ENCODE results near the gene HMG20A.

The HMG20A gene

GRCh38 chr15:77507143-77507897, 86.6 kb downstream of the HMG20A start:
- Histone ChIP-seq H3K27ac (ENCODE audit: poor library complexity, severe bottlenecking) (peak overlapping the region; percentile 17), H3K4me3 (ENCODE audit: severe bottlenecking) (no peak overlapping the region), H3K36me3 (ENCODE audit: low read depth) (no peaks in the 10 kb centered on the region), H3K9me3 (ENCODE audit: severe bottlenecking) (no peaks in the 10 kb centered on the region), H3K4me1 (ENCODE audit: insufficient read depth, poor library complexity, severe bottlenecking) (peaks cover 36% of the 10 kb centered on the region), H3K27me3 (ENCODE audit: insufficient read depth, poor library complexity, severe bottlenecking) (no peaks in the 10 kb centered on the region)
- ATAC-seq (ENCODE audit: low read depth) = peak; percentile 33
- DNase-seq (ENCODE audit: low spot score) = no peak
- TF ChIP-seq CTCF (IDR thresholded peaks at IDR 0.05; ENCODE audit: poor library complexity, severe bottlenecking) = no peak

GRCh38 chr15:77507911-77508310, 87.2 kb downstream of the HMG20A start:
- Histone ChIP-seq H3K4me3 (ENCODE audit: severe bottlenecking) (no peak overlapping the region), H3K9me3 (ENCODE audit: severe bottlenecking) (no peaks in the 10 kb centered on the region), H3K36me3 (ENCODE audit: low read depth) (no peaks in the 10 kb centered on the region), H3K27me3 (ENCODE audit: insufficient read depth, poor library complexity, severe bottlenecking) (no peaks in the 10 kb centered on the region), H3K4me1 (ENCODE audit: insufficient read depth, poor library complexity, severe bottlenecking) (peaks cover 36% of the 10 kb centered on the region), H3K27ac (ENCODE audit: poor library complexity, severe bottlenecking) (peak overlapping the region; percentile 17)
- ATAC-seq (ENCODE audit: low read depth) = peak; percentile 48
- no peak for TF ChIP-seq CTCF (IDR thresholded peaks at IDR 0.05; ENCODE audit: poor library complexity, severe bottlenecking)
- no peak for DNase-seq (ENCODE audit: low spot score)

GRCh38 chr15:77508541-77509243, 88.0 kb downstream of the HMG20A start:
- no peak for ATAC-seq (ENCODE audit: low read depth)
- Histone ChIP-seq H3K9me3 (ENCODE audit: severe bottlenecking) (no peaks in the 10 kb centered on the region), H3K27me3 (ENCODE audit: insufficient read depth, poor library complexity, severe bottlenecking) (no peaks in the 10 kb centered on the region), H3K4me1 (ENCODE audit: insufficient read depth, poor library complexity, severe bottlenecking) (peaks cover 36% of the 10 kb centered on the region), H3K27ac (ENCODE audit: poor library complexity, severe bottlenecking) (no peak overlapping the region), H3K4me3 (ENCODE audit: severe bottlenecking) (no peak overlapping the region), H3K36me3 (ENCODE audit: low read depth) (no peaks in the 10 kb centered on the region)
- DNase-seq (ENCODE audit: low spot score) = no peak
- TF ChIP-seq CTCF (IDR thresholded peaks at IDR 0.05; ENCODE audit: poor library complexity, severe bottlenecking) = no peak

- Histone ChIP-seq H3K4me1 (ENCODE audit: insufficient read depth, poor library complexity, severe bottlenecking) (peaks cover 33% of the 10 kb centered on the region), H3K9me3 (ENCODE audit: severe bottlenecking) (no peaks in the 10 kb centered on the region), H3K27ac (ENCODE audit: poor library complexity, severe bottlenecking) (no peak overlapping the region), H3K4me3 (ENCODE audit: severe bottlenecking) (no peak overlapping the region), H3K27me3 (ENCODE audit: insufficient read depth, poor library complexity, severe bottlenecking) (no peaks in the 10 kb centered on the region), H3K36me3 (ENCODE audit: low read depth) (no peaks in the 10 kb centered on the region)
- no peak for TF ChIP-seq CTCF (IDR thresholded peaks at IDR 0.05; ENCODE audit: poor library complexity, severe bottlenecking)
- DNase-seq (ENCODE audit: low spot score) = no peak
- ATAC-seq (ENCODE audit: low read depth) = no peak
Measured at GRCh38 chr15:77510066-77511057, 89.7 kb downstream of the HMG20A start.

All from RWPE2 (cell line).